DOHH2 (cell line): ENCODE data around the gene CORO1C.

ENCODE experiments used
- H3F3A ChIP-seq: fragments of 200-600 bp; sonication (generic), shearing (Covaris generic); 2 replicates; pipeline ENCODE4 v1.6.0; 2016; ENCODE audit warnings: antibody characterized with exemption, mild to moderate bottlenecking; ENCODE audit not compliant: control insufficient read depth, insufficient read depth
- H3K27ac ChIP-seq: fragments of 200-600 bp; sonication (generic); 2 replicates; pipeline ENCODE4 v1.5.1; 2014; ENCODE audit warnings: low read depth, mild to moderate bottlenecking, low read length, moderate library complexity
- H3K27me3 ChIP-seq: fragments of 200-600 bp; sonication (generic); 2 replicates; pipeline ENCODE4 v1.6.1; 2014; ENCODE audit warnings: mild to moderate bottlenecking, low read length, mixed read lengths; ENCODE audit not compliant: control insufficient read depth
- H3K36me3 ChIP-seq: fragments of 200-600 bp; sonication (generic); 2 replicates; pipeline ENCODE4 v1.6.1; 2014; ENCODE audit warnings: mild to moderate bottlenecking, low read length, moderate library complexity, mixed read lengths; ENCODE audit not compliant: control insufficient read depth
- H3K4me1 ChIP-seq: fragments of 200-600 bp; sonication (generic); 2 replicates; pipeline ENCODE4 v1.6.1; 2014; ENCODE audit warnings: mild to moderate bottlenecking, low read length, mixed read lengths; ENCODE audit not compliant: control insufficient read depth
- H3K4me2 ChIP-seq: fragments of 200-600 bp; sonication (generic); 2 replicates; pipeline ENCODE4 v1.6.0; 2014; ENCODE audit warnings: mild to moderate bottlenecking, low read length, moderate library complexity
- H3K4me3 ChIP-seq: fragments of 200-600 bp; sonication (generic); 2 replicates; pipeline ENCODE4 v1.5.1; 2014; ENCODE audit warnings: mild to moderate bottlenecking, low read length, mixed read lengths
- H3K79me2 ChIP-seq: fragments of 200-600 bp; sonication (generic); 2 replicates; pipeline ENCODE4 v1.6.1; 2014; ENCODE audit warnings: mild to moderate bottlenecking, low read length, mixed read lengths; ENCODE audit not compliant: control insufficient read depth
- H3K9me2 ChIP-seq: fragments of 200-600 bp; sonication (generic); replicated peaks from 2 replicates; pipeline ENCODE4 v1.6.1; 2014; ENCODE audit warnings: mild to moderate bottlenecking, low read length, mixed read lengths; ENCODE audit not compliant: control insufficient read depth
- H3K9me3 ChIP-seq: fragments of 200-600 bp; sonication (generic); 2 replicates; pipeline ENCODE4 v1.6.1; 2014; ENCODE audit warnings: antibody characterized with exemption, low read length, mixed read lengths; ENCODE audit not compliant: control insufficient read depth, insufficient read depth
- H4K20me1 ChIP-seq: fragments of 200-600 bp; sonication (generic); 2 replicates; pipeline ENCODE4 v1.6.0; 2014; ENCODE audit warnings: low read depth, mild to moderate bottlenecking, antibody characterized with exemption, low read length, moderate library complexity; ENCODE audit not compliant: control insufficient read depth, insufficient read depth
- EZH2phosphoT487 ChIP-seq: fragments of 200-600 bp; sonication (generic); IDR thresholded peaks from 2 replicates; pipeline ENCODE4 v1.6.1; 2017; ENCODE audit warnings: borderline replicate concordance, mild to moderate bottlenecking, antibody characterized with exemption, low read length, moderate library complexity, mixed read lengths
- TF ChIP-seq, protein P1 (sequence below): fragments of 200-600 bp; sonication (generic); IDR thresholded peaks from one replicate; pipeline ENCODE4 v1.5.1; 2014; ENCODE audit warnings: antibody characterized with exemption, mild to moderate bottlenecking, low read depth, low read length; ENCODE audit not compliant: poor library complexity, severe bottlenecking

The CORO1C gene

DNA sequence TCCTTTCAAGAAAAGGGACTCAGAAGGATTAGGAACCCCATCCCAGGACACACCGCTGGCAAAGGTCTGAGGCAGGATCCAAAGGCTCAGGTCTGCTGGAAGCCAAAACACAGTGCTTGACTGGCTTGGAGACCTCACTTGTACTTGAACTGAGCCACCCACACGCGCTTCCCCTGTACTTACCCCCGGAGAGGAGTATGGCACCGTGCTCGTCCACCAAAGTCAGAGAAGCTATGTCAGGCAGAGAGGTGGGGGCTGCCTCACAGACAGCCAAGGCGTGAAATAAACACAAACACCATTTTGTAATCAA lies 86.6 kb downstream of the CORO1C start:
- H3F3A ChIP-seq = peaks cover 8% of the 10 kb centered on the region
- no peak overlapping the region for H3K4me2 ChIP-seq
- no peak overlapping the region for H3K27ac ChIP-seq

DNA sequence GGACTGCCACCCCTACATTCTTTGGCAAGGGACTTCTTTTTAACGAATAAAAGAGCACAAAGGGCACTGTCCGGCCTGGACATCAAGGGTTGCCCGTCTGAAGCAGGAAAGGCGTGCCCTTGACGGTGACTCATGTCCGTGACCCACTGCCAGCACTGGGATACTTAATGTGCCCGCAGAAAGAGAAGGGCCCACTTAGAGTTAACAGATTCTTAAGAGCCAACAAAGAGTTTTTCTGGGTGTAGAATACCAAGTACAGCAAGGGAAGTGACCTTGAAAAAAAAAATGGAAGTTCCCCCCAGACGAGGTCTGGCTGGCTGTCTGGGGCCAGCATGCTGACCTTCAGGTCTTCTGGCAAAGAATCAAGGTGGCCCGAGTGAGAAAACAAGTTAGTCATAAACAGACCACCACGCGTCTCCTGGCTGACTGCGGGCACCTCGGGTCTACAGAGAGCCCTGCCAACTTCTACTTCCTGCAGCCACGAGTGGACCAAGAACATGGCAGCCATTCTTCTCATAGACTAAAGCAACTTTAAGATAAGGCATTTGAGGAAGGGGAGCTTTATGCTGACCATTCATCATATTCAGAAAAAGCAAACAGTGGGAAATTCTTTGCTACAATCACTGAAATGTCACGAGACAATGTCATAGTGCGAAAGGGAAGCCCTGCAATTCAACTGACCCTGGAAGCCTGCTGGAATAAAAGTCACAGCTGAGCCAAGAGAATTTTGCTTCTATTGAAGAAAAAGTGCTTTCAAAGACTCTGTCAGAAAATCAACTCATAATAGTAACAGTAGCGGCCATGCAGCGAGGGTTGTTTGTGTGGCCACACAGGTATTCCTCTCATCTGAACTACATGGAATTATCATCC lies 87.1 kb downstream of the CORO1C start:
- TF ChIP-seq EZH2phosphoT487 = no peak
- TF ChIP-seq, protein P1, sequence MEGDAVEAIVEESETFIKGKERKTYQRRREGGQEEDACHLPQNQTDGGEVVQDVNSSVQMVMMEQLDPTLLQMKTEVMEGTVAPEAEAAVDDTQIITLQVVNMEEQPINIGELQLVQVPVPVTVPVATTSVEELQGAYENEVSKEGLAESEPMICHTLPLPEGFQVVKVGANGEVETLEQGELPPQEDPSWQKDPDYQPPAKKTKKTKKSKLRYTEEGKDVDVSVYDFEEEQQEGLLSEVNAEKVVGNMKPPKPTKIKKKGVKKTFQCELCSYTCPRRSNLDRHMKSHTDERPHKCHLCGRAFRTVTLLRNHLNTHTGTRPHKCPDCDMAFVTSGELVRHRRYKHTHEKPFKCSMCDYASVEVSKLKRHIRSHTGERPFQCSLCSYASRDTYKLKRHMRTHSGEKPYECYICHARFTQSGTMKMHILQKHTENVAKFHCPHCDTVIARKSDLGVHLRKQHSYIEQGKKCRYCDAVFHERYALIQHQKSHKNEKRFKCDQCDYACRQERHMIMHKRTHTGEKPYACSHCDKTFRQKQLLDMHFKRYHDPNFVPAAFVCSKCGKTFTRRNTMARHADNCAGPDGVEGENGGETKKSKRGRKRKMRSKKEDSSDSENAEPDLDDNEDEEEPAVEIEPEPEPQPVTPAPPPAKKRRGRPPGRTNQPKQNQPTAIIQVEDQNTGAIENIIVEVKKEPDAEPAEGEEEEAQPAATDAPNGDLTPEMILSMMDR = no peak
- Histone ChIP-seq H3K36me3 (no peaks in the 10 kb centered on the region), H3K27ac (no peak overlapping the region), H3K4me2 (no peak overlapping the region), H4K20me1 (no peaks in the 10 kb centered on the region), H3K4me1 (peaks cover 71% of the 10 kb centered on the region), H3K9me3 (no peaks in the 10 kb centered on the region), H3F3A (peaks cover 9% of the 10 kb centered on the region), H3K79me2 (no peaks in the 10 kb centered on the region), H3K4me3 (no peak overlapping the region), H3K27me3 (peaks cover 27% of the 10 kb centered on the region), H3K9me2 (no peaks in the 10 kb centered on the region)

More for the DNA sequence above, 86.6 kb downstream of the CORO1C start:
- Histone ChIP-seq H3K4me3 (no peak overlapping the region), H3K9me2 (no peaks in the 10 kb centered on the region), H3K27me3 (peaks cover 27% of the 10 kb centered on the region; the same call in 1 of the 2 replicates), H3K4me1 (peaks cover 65% of the 10 kb centered on the region), H4K20me1 (no peaks in the 10 kb centered on the region), H3K36me3 (no peaks in the 10 kb centered on the region), H3K79me2 (no peaks in the 10 kb centered on the region), H3K9me3 (no peaks in the 10 kb centered on the region)
- TF ChIP-seq EZH2phosphoT487 = no peak
- TF ChIP-seq, protein P1 = no peak

DNA sequence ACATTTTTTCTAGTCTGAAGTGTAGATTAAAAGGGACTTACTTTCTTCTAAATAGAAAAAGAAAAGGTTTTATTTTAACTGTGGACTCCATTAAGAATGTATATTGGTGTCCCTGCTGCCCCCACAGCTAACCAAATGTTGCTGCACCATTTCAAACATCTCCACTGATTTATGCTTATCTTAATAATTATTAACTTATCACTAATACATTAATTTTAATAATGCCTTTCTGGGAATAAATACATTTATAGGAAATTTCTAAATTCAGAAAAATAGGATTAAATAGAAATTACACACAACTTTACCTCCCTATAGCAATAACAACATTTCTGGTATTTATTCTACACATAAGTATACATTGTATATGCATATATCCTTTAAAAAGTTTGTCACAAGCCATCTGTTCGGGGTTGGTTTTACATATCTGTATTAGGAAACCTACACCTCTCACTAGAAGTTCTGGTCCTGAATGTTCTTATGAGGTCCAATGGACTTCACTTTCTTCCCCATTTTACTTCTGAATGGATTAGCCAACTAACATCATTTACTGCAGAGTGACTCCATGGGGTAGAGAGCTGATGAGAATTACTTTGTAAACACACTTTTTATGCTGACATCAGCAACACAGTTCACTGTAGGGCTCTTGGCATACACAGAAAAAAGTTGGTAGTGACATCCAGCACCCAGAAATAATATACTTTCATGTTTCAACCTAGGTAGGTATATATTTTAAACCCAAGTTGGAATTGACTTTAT lies 88.2 kb downstream of the CORO1C start:
- H3K79me2 ChIP-seq = no peaks in the 10 kb centered on the region
- no peaks in the 10 kb centered on the region for H3K36me3 ChIP-seq

More for the DNA sequence above, 88.2 kb downstream of the CORO1C start:
- H3K4me1 ChIP-seq = peaks cover 82% of the 10 kb centered on the region
- H3K4me3 ChIP-seq = peak overlapping the region; percentile 38
- H3F3A ChIP-seq = peaks cover 9% of the 10 kb centered on the region
- TF ChIP-seq EZH2phosphoT487 = no peak
- TF ChIP-seq, protein P1 = no peak
- H3K4me2 ChIP-seq = peak overlapping the region; percentile 83
- H3K27me3 ChIP-seq = peaks cover 31% of the 10 kb centered on the region
- H3K9me2 ChIP-seq = no peaks in the 10 kb centered on the region
- no peaks in the 10 kb centered on the region for H3K9me3 ChIP-seq
- peak overlapping the region; percentile 54 for H3K27ac ChIP-seq
- no peaks in the 10 kb centered on the region for H4K20me1 ChIP-seq
